RPMI7951 (cell line): Measurements from ENCODE around the gene EHD3. TPM values are rescaled to one million over a fixed set of nuclear protein-coding genes. Genes with fewer than 3 reads are reported as not detected.
"Not testable (repeated sequence)": the region's sequence is repeated elsewhere in the genome, so short reads cannot be mapped to it uniquely, and the experiment has no call there.

Experiments
- DNase-seq: peaks from one replicate; pipeline ENCODE4 v3.0.0-alpha.2; 2012; ENCODE audit warnings: low read depth
- total RNA-seq: library from RNA; depleted of rRNA; stranded (reverse); fragments of >200 nt; shearing (Covaris generic); gene quantifications from 2 replicates; pipeline ENCODE4 v1.2.3, GENCODE V29; 2014

Gene EHD3
- total RNA-seq, 1 experiment from 2014 or later, result 19.9 TPM

DNA sequence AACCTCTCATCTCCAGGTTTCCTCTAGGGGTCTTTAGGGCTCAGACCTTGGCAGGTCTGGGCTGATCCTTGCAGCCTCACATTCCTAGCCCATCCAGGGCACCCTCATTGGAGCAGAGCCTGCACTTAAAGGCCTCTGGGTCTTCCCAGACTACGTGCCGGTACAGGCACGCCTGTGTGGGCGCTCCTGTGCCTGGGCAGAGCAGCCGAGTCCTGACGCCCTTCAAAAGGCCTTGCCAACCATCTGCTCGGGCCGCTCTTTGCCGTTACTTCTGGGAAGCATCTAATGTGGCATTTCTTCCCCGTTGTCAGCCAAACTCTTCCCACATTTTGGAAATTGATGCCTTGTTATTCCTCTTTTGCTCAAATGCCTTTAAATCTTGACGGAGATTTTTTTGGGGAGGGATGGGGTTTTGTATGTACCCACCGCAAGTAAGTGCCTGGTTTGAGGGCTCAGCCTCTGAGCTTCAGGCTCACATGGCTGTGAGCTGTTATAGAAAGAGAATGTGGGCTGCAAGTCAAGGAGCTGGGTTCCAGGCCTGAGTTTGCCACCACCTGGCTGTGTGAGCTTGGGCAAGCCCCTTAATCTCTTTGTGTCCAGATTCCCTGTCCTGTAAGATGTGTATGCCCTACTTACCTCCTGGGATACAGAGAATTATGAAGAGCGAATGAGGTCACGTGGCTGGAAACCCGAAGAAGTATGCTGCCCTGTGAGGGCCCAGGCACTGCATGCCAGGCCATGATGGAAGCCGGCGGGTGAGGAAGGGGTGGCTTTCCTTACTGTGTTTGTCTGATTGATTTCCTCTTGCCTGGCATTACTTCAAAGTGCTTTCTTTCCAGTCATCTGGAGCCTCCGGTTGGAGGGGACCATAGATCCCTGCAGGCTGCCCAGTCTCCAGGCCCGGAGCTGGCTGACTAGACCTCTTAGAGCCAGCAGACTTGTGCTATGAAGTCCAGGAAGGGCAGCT, 20.6 kb downstream of the EHD3 start:
- no peak for DNase-seq

DNA sequence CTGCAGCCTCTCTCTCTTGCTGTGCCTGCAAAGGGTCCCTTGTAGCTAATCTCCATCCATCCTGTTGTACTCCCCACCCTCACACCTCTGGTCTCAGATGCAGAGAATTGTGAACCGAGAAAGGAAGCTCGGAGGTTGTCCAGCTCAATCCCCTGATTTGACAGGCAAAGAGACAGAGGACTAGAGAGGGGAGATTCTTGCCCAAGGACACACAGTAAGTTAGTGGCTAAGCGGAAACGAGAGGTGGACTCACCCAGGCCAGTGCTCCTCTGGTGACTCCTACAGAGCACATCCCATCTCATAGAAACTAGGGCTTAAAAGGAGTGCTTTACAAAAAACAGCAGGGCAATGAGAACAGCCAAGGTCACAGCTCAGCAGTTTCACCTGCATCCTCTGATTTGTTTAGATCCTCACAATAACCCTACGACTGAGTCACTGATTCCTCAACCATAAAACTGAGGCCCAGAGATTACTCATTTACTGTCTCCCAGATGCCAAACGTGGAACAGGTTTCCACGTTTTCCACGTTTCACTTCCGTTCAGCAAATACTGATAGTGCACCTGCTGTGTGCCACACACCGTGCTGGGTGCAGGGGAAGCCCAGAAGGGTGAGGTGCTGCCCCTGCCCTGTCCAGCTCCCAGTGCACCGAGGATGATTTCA, 22.1 kb downstream of the EHD3 start:
- no peak for DNase-seq

GRCh38 chr2:31256611-31257382, 22.8 kb downstream of the EHD3 start:
- no peak for DNase-seq

DNA sequence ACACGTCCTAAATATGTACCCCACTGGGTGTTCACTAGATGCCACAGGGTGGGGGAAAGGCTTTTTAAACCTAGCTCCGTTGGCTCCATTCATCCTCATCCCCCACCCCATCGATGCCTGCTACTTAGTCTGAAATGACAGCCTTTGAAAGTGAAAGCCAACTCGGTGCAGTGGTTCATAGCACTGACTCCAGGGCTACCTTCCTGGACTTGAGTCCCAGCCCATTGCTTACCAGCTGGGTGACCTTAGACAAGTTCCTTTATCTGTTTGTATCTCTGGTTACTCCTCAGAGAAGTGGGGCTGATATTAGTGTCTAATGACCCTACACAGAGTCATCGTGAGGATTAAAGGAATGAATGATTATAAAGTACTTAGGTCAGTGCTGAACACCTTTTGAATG, 24.4 kb downstream of the EHD3 start:
- no peak for DNase-seq

DNA sequence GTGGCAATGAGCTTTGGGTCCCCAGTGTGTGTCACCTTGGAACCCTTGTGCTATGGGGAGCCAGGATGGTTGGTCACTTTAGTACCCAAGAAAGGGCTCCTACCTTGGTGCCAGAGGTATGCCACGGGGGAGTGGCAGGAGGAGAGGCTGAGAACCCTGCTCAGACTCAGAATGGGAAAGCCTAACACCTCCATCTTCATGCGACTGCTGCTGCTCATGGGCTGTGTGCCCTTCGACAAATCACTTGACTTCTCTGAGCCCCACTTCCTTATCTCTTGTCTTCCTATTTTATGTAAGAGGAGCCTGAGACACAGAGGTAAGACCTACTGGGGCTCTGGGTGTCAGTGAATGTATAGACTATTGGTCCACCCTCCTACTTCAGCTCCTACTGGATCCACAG, 25.1 kb downstream of the EHD3 start:
- DNase-seq, result no peak

DNA sequence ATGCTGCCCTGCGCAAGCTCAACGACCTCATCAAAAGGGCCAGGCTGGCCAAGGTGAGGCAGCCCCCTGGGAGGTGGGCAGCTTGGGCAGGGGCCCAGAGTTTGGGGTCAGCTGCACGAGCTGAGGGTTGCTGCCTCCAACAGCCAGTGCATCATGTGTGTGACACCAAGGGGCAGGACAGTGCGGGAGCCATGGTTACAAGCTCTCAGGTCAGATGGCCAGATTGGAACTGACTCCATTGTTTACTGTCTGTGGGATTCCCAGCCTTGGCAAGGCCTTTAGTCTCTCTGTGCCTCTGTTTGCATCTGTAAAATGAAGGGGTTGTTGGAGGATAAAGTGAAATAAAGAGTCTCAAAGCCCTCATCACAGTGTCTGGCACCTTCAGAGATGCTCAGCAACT, 26.9 kb downstream of the EHD3 start:
- no peak for DNase-seq

- DNase-seq, result no peak
Measured at GRCh38 chr2:31263636-31264190, 29.8 kb downstream of the EHD3 start.

GRCh38 chr2:31265234-31265633, 31.3 kb downstream of the EHD3 start:
- DNase-seq, result no peak

- no peak for DNase-seq
Measured at GRCh38 chr2:31266804-31267203, 32.9 kb downstream of the EHD3 start.

DNA sequence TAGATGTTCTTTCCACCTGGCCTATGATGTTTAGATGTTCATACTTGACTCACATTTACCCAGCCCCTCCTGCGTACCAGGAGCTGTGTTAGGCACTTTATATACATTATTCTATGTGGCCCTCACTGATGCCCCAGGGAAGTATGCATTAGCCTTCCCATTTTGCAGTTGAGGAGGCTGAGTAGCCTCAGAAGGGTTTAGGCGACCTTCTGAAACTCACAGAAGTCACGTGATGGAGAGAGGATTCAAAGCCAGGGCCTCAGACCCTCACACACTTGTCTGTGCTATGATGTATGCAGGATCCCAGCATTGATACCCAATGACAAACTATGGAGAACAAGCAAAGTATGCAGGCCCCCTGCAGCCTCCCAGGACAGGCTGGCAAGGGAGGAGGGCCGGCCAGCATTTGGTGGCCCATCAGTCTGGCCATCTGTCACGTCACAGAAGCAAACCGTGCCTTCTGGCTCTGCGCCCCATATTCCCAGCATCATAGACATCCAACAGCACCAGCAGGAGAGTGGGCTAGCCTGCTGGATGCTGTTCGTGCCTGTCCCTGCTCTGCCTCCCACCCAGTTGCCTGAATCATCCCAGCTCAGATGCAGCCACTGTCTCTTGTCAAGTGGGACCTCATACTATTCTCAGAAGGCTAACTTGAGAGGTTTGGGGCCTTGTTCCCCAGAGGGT, 33.6 kb downstream of the EHD3 start:
- DNase-seq, result no peak

DNA sequence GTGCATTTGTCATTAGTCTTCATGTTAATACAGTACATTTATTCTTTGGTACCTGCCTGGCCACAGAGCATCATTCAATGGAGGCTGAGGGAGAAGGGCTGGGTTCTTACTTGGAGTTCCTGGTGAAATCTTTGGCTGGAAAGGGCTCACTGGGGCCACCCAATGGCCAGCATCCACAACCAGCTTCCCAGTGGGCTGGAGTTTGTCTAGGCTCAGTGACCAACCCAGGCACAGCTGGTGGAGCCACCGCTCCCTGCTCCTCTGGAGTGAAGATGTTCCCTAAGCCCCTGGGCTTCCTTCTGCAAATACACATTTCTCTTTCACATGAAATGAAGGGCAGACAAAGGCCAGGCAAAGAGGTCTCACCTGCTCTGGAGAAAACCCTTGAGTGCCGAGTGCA, 34.4 kb downstream of the EHD3 start:
- no peak for DNase-seq

- peak; percentile 37 for DNase-seq
Measured at GRCh38 chr2:31269087-31269486, 35.1 kb downstream of the EHD3 start.

- DNase-seq, result peak; percentile 83
Measured at GRCh38 chr2:31270131-31270530, 36.2 kb downstream of the EHD3 start.

DNA sequence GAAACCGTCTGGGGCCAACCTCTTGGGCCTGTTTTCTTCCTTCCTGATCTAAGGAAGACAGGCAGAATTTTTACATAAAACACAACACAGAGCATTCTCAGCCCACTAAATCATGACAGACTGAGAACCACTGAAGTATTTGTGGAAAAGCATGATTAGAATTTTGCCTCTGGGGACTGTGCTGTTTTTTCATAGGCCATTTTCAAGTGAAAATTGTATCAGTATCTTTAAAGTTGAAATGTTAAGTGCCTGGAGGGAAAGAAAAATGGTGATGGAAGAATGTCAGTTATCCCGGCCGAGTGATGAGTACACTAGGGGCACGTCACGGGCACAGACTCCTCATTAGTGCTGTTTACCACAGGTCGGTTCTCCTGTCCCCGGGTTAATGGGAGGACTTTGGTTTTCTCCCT, 36.9 kb downstream of the EHD3 start:
- DNase-seq, result peak; percentile 68

DNA sequence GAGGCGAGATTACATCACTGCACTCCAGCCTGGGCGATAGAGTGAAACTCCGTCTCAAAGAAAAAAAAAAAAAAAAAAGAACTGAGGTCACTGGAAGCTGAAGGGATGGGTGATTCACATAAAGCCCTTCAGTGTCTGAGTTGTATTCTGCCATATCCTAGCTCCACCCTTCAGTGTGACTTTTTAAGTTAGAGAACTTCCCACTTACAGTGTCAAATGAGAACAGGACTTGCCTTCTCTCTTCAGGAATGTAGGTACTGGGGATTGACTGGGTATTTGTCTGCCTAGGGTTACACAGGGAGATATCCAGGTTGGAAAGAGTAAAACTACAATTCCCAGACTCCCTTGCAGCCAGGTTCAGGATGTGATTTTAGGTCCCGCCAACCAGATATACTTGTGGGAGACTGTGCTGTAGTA, 37.9 kb downstream of the EHD3 start:
- DNase-seq, result peak; percentile 72

GRCh38 chr2:31274401-31275075, 40.6 kb downstream of the EHD3 start:
- DNase-seq, result no peak

DNA sequence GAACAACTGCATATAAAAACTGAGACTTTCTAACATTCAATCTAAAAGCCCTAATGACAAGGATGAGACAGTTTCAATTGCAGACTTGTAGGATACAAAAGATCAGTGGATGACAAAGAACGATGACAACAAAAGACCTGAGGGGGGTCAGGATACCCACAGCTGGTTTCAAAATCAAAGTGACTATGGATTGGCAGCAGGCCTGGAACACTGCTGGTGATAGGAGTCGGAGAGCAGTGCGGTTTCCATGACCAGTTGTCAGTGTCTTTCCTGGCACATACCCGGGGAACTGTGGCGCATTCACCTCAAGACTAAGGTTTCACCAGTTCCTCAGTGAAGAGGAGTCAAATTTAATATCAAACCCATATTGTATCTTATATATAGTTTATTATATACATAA, 42.0 kb downstream of the EHD3 start:
- peak; percentile 73 for DNase-seq

DNA sequence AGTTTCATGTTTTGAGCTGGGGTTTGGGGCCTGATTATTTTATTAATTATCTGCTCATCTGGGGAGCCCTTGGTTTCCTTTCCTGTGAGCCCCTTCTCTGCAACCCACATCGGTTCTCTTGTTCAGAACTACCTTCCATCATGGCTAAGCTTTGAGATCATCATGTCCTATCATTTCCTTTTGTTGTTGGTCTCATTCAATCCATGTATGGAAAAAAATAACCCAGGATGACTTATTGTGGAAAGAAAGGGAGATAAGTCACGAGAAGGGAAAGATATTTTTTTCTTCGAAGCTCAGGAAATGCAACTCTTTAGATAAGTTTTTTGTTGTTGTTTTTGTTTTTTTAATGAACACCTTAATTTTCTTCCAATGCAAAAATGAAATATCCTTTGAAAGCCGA, 43.7 kb downstream of the EHD3 start:
- no peak for DNase-seq

GRCh38 chr2:31282634-31283033, 48.7 kb downstream of the EHD3 start:
- peak; percentile 47 for DNase-seq

DNA sequence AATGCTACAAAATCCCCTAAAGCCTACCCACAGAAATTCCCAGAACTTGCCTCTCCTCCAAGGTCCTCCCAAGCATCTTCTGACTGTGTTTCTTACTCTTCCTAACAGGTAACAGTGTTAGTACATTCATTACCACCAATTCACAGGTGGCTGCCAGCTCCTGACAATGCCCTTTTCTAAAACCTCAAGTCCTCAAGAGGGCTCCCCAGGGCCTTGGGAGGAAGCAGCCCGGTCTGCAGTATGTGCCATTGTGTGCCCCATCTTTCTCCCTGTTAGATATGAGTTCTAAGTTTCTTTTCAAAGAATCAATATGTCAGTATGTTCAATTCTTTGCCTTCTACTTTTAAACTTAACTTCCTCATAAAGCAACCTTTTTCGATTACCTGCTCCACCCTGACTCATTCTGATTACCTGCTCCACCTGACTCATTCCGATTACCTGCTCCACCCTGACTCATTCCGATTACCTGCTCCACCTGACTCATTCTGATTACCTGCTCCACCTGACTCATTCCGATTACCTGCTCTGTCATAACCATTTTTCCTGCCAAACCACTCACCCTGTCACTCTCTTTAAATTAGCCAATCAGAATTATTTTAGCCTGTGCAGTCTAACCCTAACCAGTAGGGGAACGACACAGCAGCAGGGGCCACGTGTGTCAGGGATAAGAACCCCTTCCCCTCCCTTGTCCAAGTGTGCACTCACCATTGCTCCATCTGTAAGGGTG, 49.4 kb downstream of the EHD3 start:
- not testable (repeated sequence) for DNase-seq
